ENCODE measurements around the gene CEP44.

GRCh38 chr4:174281182-174281737, 2.5 kb upstream of the CEP44 start:
- TF ChIP-seq CTCF (IDR thresholded peaks at IDR 0.05) (no peak), POLR2A (IDR thresholded peaks at IDR 0.05) (no peak)
